ENCODE data around the gene UTP15.

The UTP15 gene

DNA sequence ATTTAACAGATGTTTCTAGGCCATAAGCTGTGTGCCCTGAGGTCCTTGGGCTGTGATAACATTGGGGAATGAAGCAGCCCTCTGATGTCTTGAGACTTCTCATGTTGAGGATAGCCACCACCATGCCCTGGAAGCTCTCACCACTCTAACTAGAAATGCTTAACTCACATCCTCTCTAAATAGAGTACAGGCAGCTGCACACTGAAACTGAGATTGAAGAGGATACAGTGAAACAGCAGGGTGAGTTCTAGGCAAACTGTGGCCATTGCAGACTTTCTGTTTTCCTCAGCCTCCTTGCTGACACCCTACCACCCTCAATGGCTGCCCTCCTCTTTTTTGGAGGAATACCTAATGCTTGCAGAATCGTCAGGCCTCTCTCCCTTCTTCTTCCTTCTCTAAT, 22.4 kb downstream of the UTP15 start:
- Histone ChIP-seq H2AK5ac (ENCODE audit: low read length, severe bottlenecking) (no peak overlapping the region), H2BK120ac (ENCODE audit: low read depth, low read length) (no peak overlapping the region), H2BK15ac (ENCODE audit: low read depth, poor library complexity, severe bottlenecking) (no peak overlapping the region)

DNA sequence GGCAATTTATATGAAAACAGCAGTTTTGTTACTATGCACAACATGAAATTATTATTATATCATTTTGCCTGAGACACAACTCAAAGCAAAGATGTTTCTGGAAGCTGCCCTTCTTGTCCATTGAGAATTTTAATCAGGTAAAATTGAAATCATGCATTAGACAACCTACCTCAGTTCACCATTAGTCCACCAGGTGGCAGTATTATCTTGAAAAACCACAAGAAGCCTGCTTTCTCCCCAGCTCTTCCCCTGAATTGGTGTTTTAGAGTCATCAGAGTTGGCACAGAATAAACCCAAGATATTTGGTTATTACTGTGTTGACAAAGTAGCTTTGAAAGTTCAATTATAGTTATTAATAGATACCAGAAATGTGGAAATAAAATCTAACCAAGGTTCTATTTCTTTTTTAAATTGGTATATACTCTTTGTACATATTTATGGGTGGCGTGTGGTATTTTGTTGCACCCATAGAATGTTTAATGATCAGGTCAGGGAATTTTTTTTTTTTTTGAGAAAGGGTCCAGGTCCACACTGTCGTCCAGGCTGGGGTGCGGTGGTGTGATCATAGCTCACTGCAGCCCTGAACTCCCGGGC, 25.7 kb downstream of the UTP15 start:
- Histone ChIP-seq H3K14ac (ENCODE audit: low read length in 2 of 2) (no peak overlapping the region), H2BK5ac (ENCODE audit: low read depth, low read length, poor library complexity, severe bottlenecking) (no peak overlapping the region), H3K27ac (ENCODE audit: low read length, poor library complexity, severe bottlenecking) (peak overlapping the region; percentile 32), H3K4me1 (ENCODE audit: control insufficient read depth, insufficient read depth, low read depth, low read length) (peaks cover 3% of the 10 kb centered on the region), H2BK12ac (ENCODE audit: low read length in 2 of 2) (no peak overlapping the region), H2BK15ac (ENCODE audit: low read depth, poor library complexity, severe bottlenecking) (no peak overlapping the region), H3K4me2 (ENCODE audit: low read length, poor library complexity, severe bottlenecking) (no peak overlapping the region), H3K4me3 (ENCODE audit: insufficient read depth in 1 of 2, low read depth in 1 of 2, low read length in 2 of 2) (no peak overlapping the region), H3K4ac (ENCODE audit: low read depth in 1 of 2, low read length in 2 of 2) (no peak overlapping the region), H3K79me1 (replicated peaks; ENCODE audit: low read length, poor library complexity, severe bottlenecking) (no peaks in the 10 kb centered on the region), H3K23ac (ENCODE audit: low read length in 2 of 2) (no peak overlapping the region), H2AK5ac (ENCODE audit: low read length, severe bottlenecking) (no peak overlapping the region), H3K9me3 (ENCODE audit: control insufficient read depth, low read length) (no peaks in the 10 kb centered on the region), H3K27me3 (ENCODE audit: control insufficient read depth in 1 of 2, insufficient read depth in 1 of 2, low read length in 2 of 2) (no peaks in the 10 kb centered on the region), H3K36me3 (ENCODE audit: control insufficient read depth in 1 of 2, insufficient read depth in 2 of 2, low read depth in 1 of 2, low read length in 2 of 2) (no peaks in the 10 kb centered on the region), H4K91ac (ENCODE audit: low read length) (no peak overlapping the region), H4K8ac (ENCODE audit: low read length) (no peak overlapping the region), H2BK120ac (ENCODE audit: low read depth, low read length) (no peak overlapping the region), H3K9ac (ENCODE audit: low read length) (no peak overlapping the region), H2AFZ (ENCODE audit: low read depth, low read length) (no peak overlapping the region), H3K18ac (ENCODE audit: low read depth in 1 of 2, low read length in 2 of 2) (peak overlapping the region in 1 of 2 experiments; percentile 48)
- peak; percentile 86 for DNase-seq
- 35% methylated on average over 4 of the region's 4 CpGs for WGBS

More for the DNA sequence above, 22.4 kb downstream of the UTP15 start:
- H3K4me3 ChIP-seq (ENCODE audit: insufficient read depth in 1 of 2, low read depth in 1 of 2, low read length in 2 of 2), result no peak overlapping the region
- H3K18ac ChIP-seq (ENCODE audit: low read depth in 1 of 2, low read length in 2 of 2), result no peak overlapping the region
- peaks cover 2% of the 10 kb centered on the region for H3K4me1 ChIP-seq (ENCODE audit: control insufficient read depth, insufficient read depth, low read depth, low read length)
- H3K27ac ChIP-seq (ENCODE audit: low read length, poor library complexity, severe bottlenecking), result no peak overlapping the region
- H4K91ac ChIP-seq (ENCODE audit: low read length), result no peak overlapping the region
- no peak overlapping the region for H3K4ac ChIP-seq (ENCODE audit: low read depth in 1 of 2, low read length in 2 of 2)
- no peak overlapping the region for H2AFZ ChIP-seq (ENCODE audit: low read depth, low read length)
- peaks cover 2% of the 10 kb centered on the region for H3K79me1 ChIP-seq (replicated peaks; ENCODE audit: low read length, poor library complexity, severe bottlenecking)
- no CpG with 5 or more reads among the region's 1 CpG for WGBS
- no peak overlapping the region for H3K14ac ChIP-seq (ENCODE audit: low read length in 2 of 2)
- no peak overlapping the region for H2BK5ac ChIP-seq (ENCODE audit: low read depth, low read length, poor library complexity, severe bottlenecking)
- no peak overlapping the region for H2BK12ac ChIP-seq (ENCODE audit: low read length in 2 of 2)
- H3K9me3 ChIP-seq (ENCODE audit: control insufficient read depth, low read length), result no peaks in the 10 kb centered on the region
- H3K27me3 ChIP-seq (ENCODE audit: control insufficient read depth in 1 of 2, insufficient read depth in 1 of 2, low read length in 2 of 2), result no peaks in the 10 kb centered on the region
- no peak for DNase-seq
- no peaks in the 10 kb centered on the region for H3K36me3 ChIP-seq (ENCODE audit: control insufficient read depth in 1 of 2, insufficient read depth in 2 of 2, low read depth in 1 of 2, low read length in 2 of 2)
- no peak overlapping the region for H3K23ac ChIP-seq (ENCODE audit: low read length in 2 of 2)
- H3K9ac ChIP-seq (ENCODE audit: low read length), result no peak overlapping the region
- H4K8ac ChIP-seq (ENCODE audit: low read length), result no peak overlapping the region
- H3K4me2 ChIP-seq (ENCODE audit: low read length, poor library complexity, severe bottlenecking), result no peak overlapping the region

DNA sequence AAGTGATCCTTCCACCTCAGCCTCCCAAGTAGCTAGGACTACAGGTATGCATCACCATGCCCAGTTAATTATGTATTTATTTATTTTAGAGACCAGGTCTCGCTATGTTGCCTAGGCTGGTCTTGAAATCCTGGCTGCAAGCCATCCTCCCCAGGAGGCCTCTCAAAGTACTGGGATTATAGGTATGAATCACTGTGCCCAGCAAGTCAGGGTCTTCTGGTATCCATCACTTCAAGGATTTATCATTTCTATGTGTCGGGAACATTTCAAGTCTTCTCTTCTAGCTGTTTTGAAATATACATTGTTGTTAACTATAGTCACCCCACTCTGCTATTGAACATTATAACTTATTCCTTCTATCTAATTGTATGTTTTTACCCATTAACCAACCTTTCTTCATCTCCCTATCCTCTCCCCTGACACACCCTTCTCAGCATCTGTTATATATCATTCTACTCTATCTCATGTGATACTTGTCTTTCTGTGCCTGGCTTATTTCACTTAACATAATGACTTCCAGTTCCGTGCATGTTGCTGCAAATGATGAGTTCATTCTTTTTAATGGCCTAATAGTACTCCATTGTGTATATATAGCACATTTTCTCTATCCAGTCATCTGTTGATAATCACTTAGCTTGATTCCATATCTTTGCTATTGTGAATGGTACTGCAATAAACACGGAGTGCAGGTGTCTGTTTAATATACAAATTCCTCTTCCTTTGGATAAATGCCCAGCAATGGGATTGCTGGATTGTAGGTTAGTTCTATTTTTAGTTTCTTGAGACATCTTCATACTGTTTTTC, 26.4 kb downstream of the UTP15 start:
- Histone ChIP-seq H3K79me1 (replicated peaks; ENCODE audit: low read length, poor library complexity, severe bottlenecking) (no peaks in the 10 kb centered on the region), H3K36me3 (ENCODE audit: control insufficient read depth in 1 of 2, insufficient read depth in 2 of 2, low read depth in 1 of 2, low read length in 2 of 2) (no peaks in the 10 kb centered on the region), H2BK12ac (ENCODE audit: low read length in 2 of 2) (no peak overlapping the region), H3K9ac (ENCODE audit: low read length) (no peak overlapping the region), H3K4me1 (ENCODE audit: control insufficient read depth, insufficient read depth, low read depth, low read length) (peaks cover 3% of the 10 kb centered on the region), H2AK5ac (ENCODE audit: low read length, severe bottlenecking) (no peak overlapping the region), H2BK15ac (ENCODE audit: low read depth, poor library complexity, severe bottlenecking) (no peak overlapping the region), H3K18ac (ENCODE audit: low read depth in 1 of 2, low read length in 2 of 2) (peak overlapping the region in 1 of 2 experiments; percentile 48), H4K91ac (ENCODE audit: low read length) (no peak overlapping the region), H3K14ac (ENCODE audit: low read length in 2 of 2) (no peak overlapping the region), H2AFZ (ENCODE audit: low read depth, low read length) (no peak overlapping the region), H2BK5ac (ENCODE audit: low read depth, low read length, poor library complexity, severe bottlenecking) (no peak overlapping the region), H3K4ac (ENCODE audit: low read depth in 1 of 2, low read length in 2 of 2) (no peak overlapping the region), H3K23ac (ENCODE audit: low read length in 2 of 2) (no peak overlapping the region), H4K8ac (ENCODE audit: low read length) (no peak overlapping the region), H3K9me3 (ENCODE audit: control insufficient read depth, low read length) (no peaks in the 10 kb centered on the region), H2BK120ac (ENCODE audit: low read depth, low read length) (no peak overlapping the region), H3K4me2 (ENCODE audit: low read length, poor library complexity, severe bottlenecking) (no peak overlapping the region), H3K27ac (ENCODE audit: low read length, poor library complexity, severe bottlenecking) (peak overlapping the region; percentile 32), H3K27me3 (ENCODE audit: control insufficient read depth in 1 of 2, insufficient read depth in 1 of 2, low read length in 2 of 2) (no peaks in the 10 kb centered on the region), H3K4me3 (ENCODE audit: insufficient read depth in 1 of 2, low read depth in 1 of 2, low read length in 2 of 2) (no peak overlapping the region)
- peak; percentile 84 for DNase-seq
- 0% methylated on average over 1 of the region's 4 CpGs for WGBS

DNA sequence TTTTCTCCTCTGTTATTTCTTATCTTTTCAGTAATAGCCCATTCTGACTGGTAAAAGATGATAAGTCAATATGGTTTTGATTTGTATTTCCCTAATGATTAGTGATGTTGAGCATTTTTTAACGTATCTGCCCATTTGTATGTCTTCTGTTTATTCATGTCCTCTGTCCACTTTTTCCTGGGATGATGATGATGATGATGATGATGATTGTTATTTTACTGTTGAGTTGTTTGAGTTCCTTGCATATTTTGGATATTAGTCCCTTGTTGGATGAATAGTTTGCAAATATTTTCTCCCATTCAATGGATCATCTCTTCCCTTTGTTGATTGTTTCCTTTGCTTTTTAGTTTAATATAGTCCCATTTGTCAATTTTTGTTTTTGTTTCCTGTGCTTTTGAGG, 27.0 kb downstream of the UTP15 start:
- no peak overlapping the region for H2BK5ac ChIP-seq (ENCODE audit: low read depth, low read length, poor library complexity, severe bottlenecking)
- H3K4ac ChIP-seq (ENCODE audit: low read depth in 1 of 2, low read length in 2 of 2), result no peak overlapping the region
- H4K91ac ChIP-seq (ENCODE audit: low read length), result no peak overlapping the region
- no peak for DNase-seq
- no peak overlapping the region for H3K4me3 ChIP-seq (ENCODE audit: insufficient read depth in 1 of 2, low read depth in 1 of 2, low read length in 2 of 2)
- no peaks in the 10 kb centered on the region for H3K36me3 ChIP-seq (ENCODE audit: control insufficient read depth in 1 of 2, insufficient read depth in 2 of 2, low read depth in 1 of 2, low read length in 2 of 2)
- no peaks in the 10 kb centered on the region for H3K27me3 ChIP-seq (ENCODE audit: control insufficient read depth in 1 of 2, insufficient read depth in 1 of 2, low read length in 2 of 2)
- no peak overlapping the region for H2BK120ac ChIP-seq (ENCODE audit: low read depth, low read length)
- no peak overlapping the region for H3K18ac ChIP-seq (ENCODE audit: low read depth in 1 of 2, low read length in 2 of 2)
- no peak overlapping the region for H2BK12ac ChIP-seq (ENCODE audit: low read length in 2 of 2)
- no peaks in the 10 kb centered on the region for H3K9me3 ChIP-seq (ENCODE audit: control insufficient read depth, low read length)
- no peak overlapping the region for H2AFZ ChIP-seq (ENCODE audit: low read depth, low read length)
- H3K4me2 ChIP-seq (ENCODE audit: low read length, poor library complexity, severe bottlenecking), result no peak overlapping the region
- H4K8ac ChIP-seq (ENCODE audit: low read length), result no peak overlapping the region
- no peak overlapping the region for H2BK15ac ChIP-seq (ENCODE audit: low read depth, poor library complexity, severe bottlenecking)
- H3K14ac ChIP-seq (ENCODE audit: low read length in 2 of 2), result no peak overlapping the region
- H3K27ac ChIP-seq (ENCODE audit: low read length, poor library complexity, severe bottlenecking), result peak overlapping the region; percentile 32
- no peaks in the 10 kb centered on the region for H3K79me1 ChIP-seq (replicated peaks; ENCODE audit: low read length, poor library complexity, severe bottlenecking)
- 0% methylated on average over 1 of the region's 1 CpG for WGBS
- H3K23ac ChIP-seq (ENCODE audit: low read length in 2 of 2), result no peak overlapping the region
- peaks cover 3% of the 10 kb centered on the region for H3K4me1 ChIP-seq (ENCODE audit: control insufficient read depth, insufficient read depth, low read depth, low read length)
- H3K9ac ChIP-seq (ENCODE audit: low read length), result no peak overlapping the region
- no peak overlapping the region for H2AK5ac ChIP-seq (ENCODE audit: low read length, severe bottlenecking)
